Measurements from ENCODE around the gene THAP7. TPM values are rescaled to one million over a fixed set of nuclear protein-coding genes. Genes with fewer than 3 reads are reported as not detected.

The THAP7 gene
- total RNA-seq, 1 experiment from 2014 or later, result 27.7 TPM

- intact Hi-C loops (cut with micrococcal nuclease), result no loop called here
- TF ChIP-seq EZH2phosphoT487 (IDR thresholded peaks at IDR 0.05; ENCODE audit: borderline replicate concordance) (no peak), ZFX (IDR thresholded peaks at IDR 0.05) (no peak), EZH2 (IDR thresholded peaks at IDR 0.05) (no peak), POLR2A (IDR thresholded peaks at IDR 0.05; ENCODE audit: borderline replicate concordance, extremely low read depth, insufficient read depth, insufficient read length) (no peak), ZNF274 (IDR thresholded peaks at IDR 0.05; ENCODE audit: low read depth, low read length) (no peak), EGR1 (IDR thresholded peaks at IDR 0.05; ENCODE audit: low read depth) (no peak), RAD21 (IDR thresholded peaks at IDR 0.05; ENCODE audit: low read depth) (no peak), JUND (IDR thresholded peaks at IDR 0.05) (no peak), TCF7L2 (IDR thresholded peaks at IDR 0.05; ENCODE audit: borderline replicate concordance, extremely low read depth, insufficient read depth, insufficient read length) (no peak), REST (IDR thresholded peaks at IDR 0.05; ENCODE audit: low read depth) (no peak), YY1 (IDR thresholded peaks at IDR 0.05; ENCODE audit: extremely low read depth, insufficient replicate concordance, low read depth, low read length) (no peak), CBX3 (IDR thresholded peaks at IDR 0.05; ENCODE audit: low read depth) (no peak), MAX (IDR thresholded peaks at IDR 0.05) (no peak), SRF (IDR thresholded peaks at IDR 0.05; ENCODE audit: low read depth) (no peak), CTCF (IDR thresholded peaks at IDR 0.05 in 2 of 3, conservative IDR thresholded peaks at IDR 0.05 in 1 of 3; ENCODE audit: borderline replicate concordance in 1 of 3, insufficient read depth in 1 of 3, low read depth in 2 of 3, low read length in 2 of 3) (no peak), CEBPB (IDR thresholded peaks at IDR 0.05; ENCODE audit: low read depth) (no peak), FOSL1 (IDR thresholded peaks at IDR 0.05; ENCODE audit: low read depth) (no peak), ATF3 (IDR thresholded peaks at IDR 0.05) (no peak), SP1 (IDR thresholded peaks at IDR 0.05; ENCODE audit: low read depth) (no peak)
- Histone ChIP-seq H3K4me3 (replicated peaks in 1 of 2; ENCODE audit: low read depth in 1 of 2, low read length in 2 of 2) (no peak overlapping the region), H3K27me3 (ENCODE audit: insufficient read depth, low read length) (no peaks in the 10 kb centered on the region), H3K27ac (ENCODE audit: low read depth, low read length) (no peak overlapping the region), H3K9ac (ENCODE audit: low read length) (no peak overlapping the region), H3K4me1 (ENCODE audit: control insufficient read depth in 1 of 2, insufficient read depth in 2 of 2, low read length in 2 of 2) (no peaks in the 10 kb centered on the region), H3K4me2 (ENCODE audit: low read length) (no peak overlapping the region), H3K9me3 (ENCODE audit: control insufficient read depth in 1 of 2, insufficient read depth in 1 of 2, low read depth in 1 of 2, low read length in 2 of 2) (no peaks in the 10 kb centered on the region), H4K20me1 (ENCODE audit: insufficient read depth) (no peaks in the 10 kb centered on the region), H2AFZ (ENCODE audit: low read depth, low read length, poor library complexity, severe bottlenecking) (no peak overlapping the region), H3K36me3 (ENCODE audit: control insufficient read depth in 1 of 2, insufficient read depth in 2 of 2, low read length in 2 of 2) (peaks cover 7 to 15% of the 10 kb centered on the region in 2 experiments; a peak in 2 of 4 replicates), H3K9me2 (ENCODE audit: insufficient read depth) (no peaks in the 10 kb centered on the region), H3K79me2 (ENCODE audit: insufficient read depth, low read length) (peaks cover 6% of the 10 kb centered on the region; the same call in 1 of the 2 replicates)
- no TSS peak for BruUV-seq (replicated peaks)
- CTCF ChIA-PET, result interaction anchor here (1.4 kb wide), 1 partner anchor 103 kb away, joined by 4 read pairs; no protein-coding TSS in a partner anchor
- POLR2A ChIA-PET, result no interaction called here
- no peak for DNase-seq (ENCODE audit: low read depth, low spot score)
- RAD21 ChIA-PET (ENCODE audit: low non-redundant PET in 1 of 2, low total read pairs in 2 of 2, uncharacterized antibody in 2 of 2, unreplicated experiment in 2 of 2), result no interaction called here
- no peak for ATAC-seq
Observed at GRCh38 chr22:20988573-20989322, 13.2 kb downstream of the THAP7 start.

All from HCT116 (cell line).